ENCODE results near the gene AIMP1. TPM values are rescaled to one million over a fixed set of nuclear protein-coding genes. Genes with fewer than 3 reads are reported as not detected.

Gene AIMP1
- total RNA-seq = 36.9 TPM
- long read RNA-seq, transcript AIMP1-202 (7 exons, 2,586 nt) = major isoform, 26 of 39 reads
- long read RNA-seq, partial matches to known transcripts = 9 of 39 reads
- long read RNA-seq, other reads (novel, unspliced or antisense) = 4 of 39 reads

- intact Hi-C loops (cut with DNase I) = no loop called here
- DNase-seq (ENCODE audit: low spot score) = peak; percentile 95
These were observed at the start of gene AIMP1, which contains the start of gene TBCK for GRCh38 chr4:106315968-106316772. AIMP1 (plus strand) TSS chr4:106316550; CDS start chr4:106325010, 8,460 bp downstream. TBCK (minus strand) TSS chr4:106316209; CDS start chr4:106308960, 7,249 bp downstream.

GRCh38 chr4:106268786-106269185 lies 47.6 kb upstream of the AIMP1 start:
- intact Hi-C loops (cut with DNase I) = loop anchor here (10.0 kb wide), 1 partner anchor 236 kb away; no protein-coding TSS in a partner anchor
- DNase-seq (ENCODE audit: low spot score) = no peak

GRCh38 chr4:106269711-106270110 lies 46.6 kb upstream of the AIMP1 start:
- no peak for DNase-seq (ENCODE audit: low spot score)
- intact Hi-C loops (cut with DNase I) = loop anchor here (10.0 kb wide), 1 partner anchor 235 kb away; no protein-coding TSS in a partner anchor

- no peak for DNase-seq (ENCODE audit: low spot score)
- intact Hi-C loops (cut with DNase I) = no loop called here
These were observed 45.6 kb upstream of the AIMP1 start for GRCh38 chr4:106270736-106271135.

GRCh38 chr4:106273831-106274230 lies 42.5 kb upstream of the AIMP1 start:
- intact Hi-C loops (cut with DNase I) = no loop called here
- no peak for DNase-seq (ENCODE audit: low spot score)

- DNase-seq (ENCODE audit: low spot score) = no peak
- intact Hi-C loops (cut with DNase I) = no loop called here
These were observed 39.1 kb upstream of the AIMP1 start for GRCh38 chr4:106277140-106277675.

- intact Hi-C loops (cut with DNase I) = no loop called here
- no peak for DNase-seq (ENCODE audit: low spot score)
These were observed 32.1 kb upstream of the AIMP1 start for GRCh38 chr4:106284227-106284626.

GRCh38 chr4:106286611-106287010 lies 29.7 kb upstream of the AIMP1 start:
- no peak for DNase-seq (ENCODE audit: low spot score)
- intact Hi-C loops (cut with DNase I) = no loop called here

GRCh38 chr4:106287353-106287969 lies 28.9 kb upstream of the AIMP1 start:
- intact Hi-C loops (cut with DNase I) = no loop called here
- no peak for DNase-seq (ENCODE audit: low spot score)

GRCh38 chr4:106289737-106290136 lies 26.6 kb upstream of the AIMP1 start:
- intact Hi-C loops (cut with DNase I) = no loop called here

GRCh38 chr4:106291678-106292077 lies 24.7 kb upstream of the AIMP1 start:
- DNase-seq (ENCODE audit: low spot score) = no peak
- intact Hi-C loops (cut with DNase I) = no loop called here

More at GRCh38 chr4:106289737-106290136, 26.6 kb upstream of the AIMP1 start:
- DNase-seq (ENCODE audit: low spot score) = no peak

- DNase-seq (ENCODE audit: low spot score) = no peak
- intact Hi-C loops (cut with DNase I) = no loop called here
These were observed 22.3 kb upstream of the AIMP1 start for GRCh38 chr4:106294062-106294461.

GRCh38 chr4:106297245-106298035 lies 18.9 kb upstream of the AIMP1 start:
- DNase-seq (ENCODE audit: low spot score) = no peak
- intact Hi-C loops (cut with DNase I) = no loop called here

- intact Hi-C loops (cut with DNase I) = no loop called here
- no peak for DNase-seq (ENCODE audit: low spot score)
These were observed 16.4 kb upstream of the AIMP1 start for GRCh38 chr4:106299977-106300376.

- intact Hi-C loops (cut with DNase I) = no loop called here
These were observed 14.8 kb upstream of the AIMP1 start for GRCh38 chr4:106301393-106302061.

GRCh38 chr4:106302062-106302438 lies 14.3 kb upstream of the AIMP1 start:
- no peak for DNase-seq (ENCODE audit: low spot score)
- intact Hi-C loops (cut with DNase I) = no loop called here

More at GRCh38 chr4:106301393-106302061, 14.8 kb upstream of the AIMP1 start:
- no peak for DNase-seq (ENCODE audit: low spot score)

GRCh38 chr4:106303548-106304281 lies 12.6 kb upstream of the AIMP1 start:
- DNase-seq (ENCODE audit: low spot score) = no peak
- intact Hi-C loops (cut with DNase I) = no loop called here

GRCh38 chr4:106304632-106305031 lies 11.7 kb upstream of the AIMP1 start:
- no peak for DNase-seq (ENCODE audit: low spot score)
- intact Hi-C loops (cut with DNase I) = no loop called here
